A673 (cell line): Measurements from ENCODE around the gene TAF4.

Source experiments
- EZH2 ChIP-seq: fragments of 200-600 bp; sonication (generic); IDR thresholded peaks from 2 replicates; pipeline ENCODE4 v1.6.1; 2017; ENCODE audit warnings: borderline replicate concordance, low read depth, mild to moderate bottlenecking, mixed read lengths, antibody characterized with exemption, low read length; ENCODE audit not compliant: poor library complexity, severe bottlenecking
- TF ChIP-seq, protein P1 (sequence below): fragments of 300-800, 200-600 bp; sonication (generic); conservative IDR thresholded peaks from 2 replicates; pipeline ENCODE4 v1.5.1; 2017; ENCODE audit warnings: low read depth, mild to moderate bottlenecking, antibody characterized with exemption, low read length, moderate library complexity, mixed read lengths

DNA sequence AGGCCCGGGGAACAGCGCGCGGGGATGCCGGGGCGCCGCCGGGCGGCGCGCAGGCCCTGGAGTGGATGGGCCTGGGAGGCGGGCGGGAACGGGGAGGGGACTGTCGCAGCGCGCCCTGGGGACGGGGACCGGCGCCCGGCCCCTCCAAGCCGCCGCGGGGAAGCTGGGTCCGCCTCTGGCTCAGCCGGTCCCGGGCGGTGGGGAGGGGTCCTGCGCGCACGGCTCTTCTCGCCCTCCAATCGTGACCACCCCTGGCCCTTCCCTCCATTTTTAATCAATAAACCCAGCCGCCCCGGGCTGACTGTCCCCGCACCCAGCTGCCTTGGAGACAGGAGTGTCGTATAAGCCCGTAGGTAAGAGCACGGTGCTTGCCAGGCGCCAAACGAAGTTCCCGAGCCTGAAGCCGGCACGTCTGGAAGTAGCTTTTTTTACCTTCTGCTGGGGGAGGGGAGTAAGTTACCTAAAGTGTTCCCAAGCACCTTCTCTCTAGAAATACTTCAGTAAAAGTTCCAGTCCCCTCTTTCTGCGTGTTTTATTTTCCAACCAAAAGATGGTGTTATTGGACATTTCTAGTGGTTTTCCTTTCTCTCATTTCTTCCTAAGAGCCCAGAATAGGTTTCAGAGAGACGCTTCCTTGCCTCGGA, 780 bp upstream of the TAF4 start:
- no peak for TF ChIP-seq EZH2
- TF ChIP-seq, protein P1, sequence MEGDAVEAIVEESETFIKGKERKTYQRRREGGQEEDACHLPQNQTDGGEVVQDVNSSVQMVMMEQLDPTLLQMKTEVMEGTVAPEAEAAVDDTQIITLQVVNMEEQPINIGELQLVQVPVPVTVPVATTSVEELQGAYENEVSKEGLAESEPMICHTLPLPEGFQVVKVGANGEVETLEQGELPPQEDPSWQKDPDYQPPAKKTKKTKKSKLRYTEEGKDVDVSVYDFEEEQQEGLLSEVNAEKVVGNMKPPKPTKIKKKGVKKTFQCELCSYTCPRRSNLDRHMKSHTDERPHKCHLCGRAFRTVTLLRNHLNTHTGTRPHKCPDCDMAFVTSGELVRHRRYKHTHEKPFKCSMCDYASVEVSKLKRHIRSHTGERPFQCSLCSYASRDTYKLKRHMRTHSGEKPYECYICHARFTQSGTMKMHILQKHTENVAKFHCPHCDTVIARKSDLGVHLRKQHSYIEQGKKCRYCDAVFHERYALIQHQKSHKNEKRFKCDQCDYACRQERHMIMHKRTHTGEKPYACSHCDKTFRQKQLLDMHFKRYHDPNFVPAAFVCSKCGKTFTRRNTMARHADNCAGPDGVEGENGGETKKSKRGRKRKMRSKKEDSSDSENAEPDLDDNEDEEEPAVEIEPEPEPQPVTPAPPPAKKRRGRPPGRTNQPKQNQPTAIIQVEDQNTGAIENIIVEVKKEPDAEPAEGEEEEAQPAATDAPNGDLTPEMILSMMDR = no peak
